ENCODE results near the gene CCDC85A.

Gene CCDC85A

DNA sequence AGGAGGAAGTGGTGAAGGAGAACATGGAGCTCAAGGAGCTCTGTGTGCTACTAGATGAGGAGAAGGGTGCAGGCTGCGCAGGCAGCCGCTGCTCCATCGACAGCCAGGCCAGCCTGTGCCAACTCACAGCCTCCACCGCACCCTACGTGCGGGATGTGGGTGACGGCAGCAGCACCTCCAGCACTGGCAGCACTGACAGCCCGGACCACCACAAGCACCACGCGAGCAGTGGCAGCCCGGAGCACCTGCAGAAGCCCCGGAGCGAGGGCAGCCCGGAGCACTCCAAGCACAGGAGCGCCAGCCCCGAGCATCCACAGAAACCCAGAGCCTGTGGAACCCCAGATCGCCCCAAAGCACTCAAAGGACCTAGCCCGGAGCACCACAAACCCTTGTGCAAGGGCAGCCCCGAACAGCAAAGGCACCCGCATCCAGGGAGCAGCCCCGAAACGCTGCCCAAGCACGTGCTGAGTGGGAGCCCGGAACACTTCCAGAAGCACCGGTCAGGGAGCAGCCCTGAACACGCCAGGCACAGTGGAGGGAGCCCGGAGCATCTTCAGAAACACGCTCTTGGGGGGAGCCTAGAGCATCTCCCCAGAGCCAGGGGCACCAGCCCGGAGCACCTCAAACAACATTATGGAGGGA, 9.0 kb downstream of the CCDC85A start:
- CTCF ChIA-PET: interaction anchor here (0.7 kb wide), 1 partner anchor 1339 kb away, joined by 3 read pairs; no protein-coding TSS in a partner anchor
- POLR2A ChIA-PET (ENCODE audit: low non-redundant PET): no interaction called here

DNA sequence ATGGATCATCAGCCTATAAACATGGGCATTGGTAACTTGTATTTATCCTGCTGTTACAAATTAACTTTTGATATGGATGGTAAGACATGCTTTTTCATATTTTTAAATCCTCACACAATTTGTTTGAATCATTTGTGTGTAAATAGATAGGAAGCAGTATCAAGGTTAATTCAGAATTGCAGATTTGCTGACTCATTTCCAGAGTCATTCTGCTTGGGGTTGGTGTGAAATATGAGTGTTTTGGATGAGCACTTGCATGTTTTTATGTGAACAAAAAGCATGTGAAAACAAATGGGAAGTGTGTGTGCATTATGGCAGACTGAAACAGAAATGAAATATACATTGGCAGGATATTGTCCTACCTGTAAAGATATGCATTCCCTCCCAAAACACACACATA, 11.8 kb downstream of the CCDC85A start:
- CTCF ChIA-PET: no interaction called here
- POLR2A ChIA-PET (ENCODE audit: low non-redundant PET): no interaction called here
- no peak for DNase-seq (ENCODE audit: low spot score)
- TF ChIP-seq, protein P1, sequence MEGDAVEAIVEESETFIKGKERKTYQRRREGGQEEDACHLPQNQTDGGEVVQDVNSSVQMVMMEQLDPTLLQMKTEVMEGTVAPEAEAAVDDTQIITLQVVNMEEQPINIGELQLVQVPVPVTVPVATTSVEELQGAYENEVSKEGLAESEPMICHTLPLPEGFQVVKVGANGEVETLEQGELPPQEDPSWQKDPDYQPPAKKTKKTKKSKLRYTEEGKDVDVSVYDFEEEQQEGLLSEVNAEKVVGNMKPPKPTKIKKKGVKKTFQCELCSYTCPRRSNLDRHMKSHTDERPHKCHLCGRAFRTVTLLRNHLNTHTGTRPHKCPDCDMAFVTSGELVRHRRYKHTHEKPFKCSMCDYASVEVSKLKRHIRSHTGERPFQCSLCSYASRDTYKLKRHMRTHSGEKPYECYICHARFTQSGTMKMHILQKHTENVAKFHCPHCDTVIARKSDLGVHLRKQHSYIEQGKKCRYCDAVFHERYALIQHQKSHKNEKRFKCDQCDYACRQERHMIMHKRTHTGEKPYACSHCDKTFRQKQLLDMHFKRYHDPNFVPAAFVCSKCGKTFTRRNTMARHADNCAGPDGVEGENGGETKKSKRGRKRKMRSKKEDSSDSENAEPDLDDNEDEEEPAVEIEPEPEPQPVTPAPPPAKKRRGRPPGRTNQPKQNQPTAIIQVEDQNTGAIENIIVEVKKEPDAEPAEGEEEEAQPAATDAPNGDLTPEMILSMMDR (conservative IDR thresholded peaks at IDR 0.05; ENCODE audit: low read depth): no peak
- no peak overlapping the region for H3K27ac ChIP-seq

More for the DNA sequence above, 9.0 kb downstream of the CCDC85A start:
- TF ChIP-seq, protein P1 (conservative IDR thresholded peaks at IDR 0.05; ENCODE audit: low read depth): no peak
- DNase-seq (ENCODE audit: low spot score): no peak
- H3K27ac ChIP-seq: no peak overlapping the region

DNA sequence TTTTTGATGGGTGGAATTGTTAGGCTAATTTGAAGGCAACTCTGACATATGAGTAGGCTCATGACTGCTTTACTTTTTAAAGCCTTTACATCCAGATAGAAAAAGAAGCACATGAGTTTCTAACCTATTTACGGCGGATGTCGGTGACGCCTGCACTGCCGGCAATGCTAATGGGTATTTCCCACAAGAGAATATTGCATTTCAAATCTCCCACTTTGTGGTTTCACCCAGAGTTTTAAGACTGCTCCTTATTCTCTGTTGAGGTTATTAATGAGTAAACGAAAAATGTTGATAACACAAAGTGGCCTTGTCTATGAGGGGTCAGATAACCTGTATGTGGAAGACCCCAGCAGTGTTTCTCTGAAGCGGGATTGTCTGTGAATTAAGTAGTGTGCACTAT, 14.0 kb downstream of the CCDC85A start:
- no peak overlapping the region for H3K27ac ChIP-seq
- no peak for DNase-seq (ENCODE audit: low spot score)
- TF ChIP-seq, protein P1 (conservative IDR thresholded peaks at IDR 0.05; ENCODE audit: low read depth): no peak
- ChIA-PET CTCF (no interaction called here), POLR2A (ENCODE audit: low non-redundant PET) (no interaction called here)

DNA sequence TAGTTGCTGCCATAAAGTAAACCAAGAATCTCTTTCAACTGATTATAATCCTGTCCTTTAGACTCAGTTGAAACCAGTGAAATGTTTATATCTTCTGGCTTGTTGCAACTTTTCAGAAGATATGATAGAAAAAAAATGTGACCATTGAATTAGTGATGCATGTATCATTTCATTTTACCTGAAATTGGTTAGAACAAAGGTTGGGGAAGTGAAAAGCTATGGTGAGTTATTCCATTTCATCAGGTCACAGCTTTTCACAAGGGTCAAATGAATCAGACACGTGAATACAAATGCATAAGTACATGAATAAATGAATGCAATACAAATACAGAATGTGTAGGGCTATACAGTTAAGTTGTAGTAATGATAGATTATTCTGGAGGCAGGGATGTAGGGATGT, 15.1 kb downstream of the CCDC85A start:
- ChIA-PET POLR2A (ENCODE audit: low non-redundant PET) (no interaction called here), CTCF (no interaction called here)
- no peak overlapping the region for H3K27ac ChIP-seq
- no peak for DNase-seq (ENCODE audit: low spot score)
- TF ChIP-seq, protein P1 (conservative IDR thresholded peaks at IDR 0.05; ENCODE audit: low read depth): no peak

DNA sequence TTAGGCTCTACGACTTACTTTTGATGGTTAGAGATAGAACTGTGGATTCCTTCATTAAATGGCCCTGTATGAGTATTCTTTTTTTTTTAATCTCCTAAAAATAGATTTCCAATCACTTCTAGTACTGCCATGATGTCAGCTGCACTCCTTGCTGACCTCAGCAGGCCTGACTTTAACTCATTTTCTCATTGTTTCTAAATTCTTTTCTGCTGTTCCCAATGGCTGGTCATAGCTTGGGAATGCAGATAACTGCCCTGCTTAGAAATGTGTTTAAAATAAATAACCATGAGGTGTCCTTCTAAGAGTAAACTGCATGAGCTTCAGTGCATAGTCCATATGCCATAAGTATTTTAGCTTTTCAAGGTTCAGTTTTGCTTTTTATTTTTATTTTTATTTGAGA, 15.7 kb downstream of the CCDC85A start:
- POLR2A ChIA-PET (ENCODE audit: low non-redundant PET): no interaction called here
- TF ChIP-seq, protein P1 (conservative IDR thresholded peaks at IDR 0.05; ENCODE audit: low read depth): no peak
- CTCF ChIA-PET: no interaction called here
- no peak overlapping the region for H3K27ac ChIP-seq
- no peak for DNase-seq (ENCODE audit: low spot score)

DNA sequence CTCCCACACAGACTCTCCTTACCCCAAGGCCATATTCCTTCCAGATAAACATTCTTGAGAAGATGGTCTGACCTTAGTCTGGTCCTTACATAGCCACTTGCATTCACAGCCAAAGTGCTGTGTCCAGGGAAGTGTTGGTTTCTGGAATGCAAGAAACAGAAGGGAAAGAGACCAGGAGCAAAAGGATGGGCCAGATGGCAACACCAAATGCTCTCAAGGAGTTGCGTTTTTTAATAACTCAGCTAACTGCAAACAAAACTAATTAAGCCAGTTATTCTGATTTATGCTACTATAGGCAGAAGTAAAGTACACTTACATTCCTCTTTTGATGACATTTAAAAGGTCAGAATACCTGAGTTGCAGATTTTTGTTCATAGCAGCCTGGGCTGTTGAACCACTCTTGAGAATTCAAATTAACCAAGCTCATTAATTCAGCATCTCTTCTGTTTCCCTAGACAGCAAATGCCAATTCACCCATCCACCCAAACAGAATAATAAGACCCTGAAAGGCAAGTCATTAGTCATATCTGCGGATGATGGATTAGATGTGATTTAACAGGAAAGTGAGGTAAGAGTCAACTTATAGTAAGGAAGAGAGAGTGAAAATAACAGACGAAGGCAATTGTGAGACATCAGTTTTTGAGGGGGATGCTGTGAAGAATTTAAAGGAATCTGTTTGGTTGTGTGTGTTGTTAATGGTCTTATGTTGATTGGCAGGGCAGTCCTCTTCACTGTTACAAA, 18.8 kb downstream of the CCDC85A start:
- ChIA-PET CTCF (interaction anchor here (1.5 kb wide), 1 partner anchor 15 kb away, joined by 3 read pairs; no protein-coding TSS in a partner anchor), POLR2A (ENCODE audit: low non-redundant PET) (no interaction called here)
- H3K27ac ChIP-seq: no peak overlapping the region
- no peak for DNase-seq (ENCODE audit: low spot score)
- TF ChIP-seq, protein P1 (conservative IDR thresholded peaks at IDR 0.05; ENCODE audit: low read depth): no peak

All from RWPE1 (cell line).